Activated CD8-positive, alpha-beta memory T cell treated with anti-CD3 and anti-CD28 coated beads for 4 hours (primary cell): ENCODE measurements around the gene RNASE13.
"Not testable (repeated sequence)": the region's sequence is repeated elsewhere in the genome, so short reads cannot be mapped to it uniquely, and the experiment has no call there.

Experiments
- DNase-seq, 2 donors: peaks; one replicate each; pipeline ENCODE4 v3.0.0-alpha.2; 2020; ENCODE audit warnings: low read depth in 2 of 2

The RNASE13 gene

GRCh38 chr14:21042918-21043317 lies 8.3 kb upstream of the RNASE13 start:
- no peak for DNase-seq

DNA sequence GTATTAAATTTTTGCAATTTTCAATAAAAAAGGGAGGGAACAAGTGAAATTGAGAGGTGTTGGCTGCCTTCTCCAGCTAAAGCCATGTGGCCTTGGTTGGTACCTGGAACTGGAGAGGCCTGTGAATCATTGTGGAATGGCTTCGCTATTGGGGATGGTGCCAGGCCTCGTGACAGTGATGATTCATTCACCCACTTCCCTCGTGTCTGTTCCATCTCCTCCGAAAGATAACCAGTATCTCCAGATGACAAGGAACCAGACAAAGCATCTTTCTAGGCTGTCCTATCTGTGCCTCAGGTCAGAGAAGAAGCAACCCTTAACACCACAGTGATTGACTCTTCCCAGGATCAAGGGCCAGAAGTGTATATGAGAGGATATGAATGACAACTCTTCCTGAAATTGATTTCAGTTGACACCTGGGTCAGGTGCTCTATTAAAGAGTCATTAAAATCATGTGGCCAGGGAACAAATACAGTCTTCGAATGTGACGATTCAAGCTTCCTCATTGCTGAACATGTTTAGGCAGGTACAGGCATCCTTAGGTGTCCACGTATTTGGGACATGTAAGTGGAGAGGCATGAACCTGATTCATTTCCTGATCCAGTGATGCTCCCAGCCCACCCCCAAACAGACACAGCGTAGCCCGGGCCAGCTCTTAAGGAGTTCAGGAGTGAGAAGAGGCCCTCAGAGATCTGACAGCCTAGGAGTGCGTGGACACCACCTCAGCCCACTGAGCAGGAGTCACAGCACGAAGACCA lies 7.2 kb upstream of the RNASE13 start, which contains the start of gene RNASE7:
RNASE7 (plus strand) TSS at position 687 of the 758 bp plus-strand sequence. CDS start 631 bp downstream, outside the sequence.
- no peak for DNase-seq

DNA sequence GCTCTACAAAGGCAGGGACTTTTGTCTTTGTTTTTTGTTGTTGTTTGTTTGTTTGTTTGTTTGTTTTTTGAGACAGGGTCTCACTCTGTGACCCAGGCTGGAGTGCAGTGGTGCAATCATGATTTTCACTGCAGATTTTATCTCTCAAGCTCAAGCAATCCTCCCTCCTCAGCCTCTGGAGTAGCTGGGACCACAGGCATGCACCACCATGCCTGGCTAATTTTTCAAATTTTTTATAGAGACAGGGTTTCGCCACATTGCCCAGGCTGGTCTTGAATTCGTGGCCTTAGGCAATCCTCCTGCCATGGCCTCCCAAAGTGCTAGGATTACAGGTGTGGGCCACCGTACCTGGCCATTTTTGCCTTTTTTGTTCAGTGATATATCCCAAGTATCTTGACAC lies 6.3 kb upstream of the RNASE13 start:
- not testable (repeated sequence) for DNase-seq

DNA sequence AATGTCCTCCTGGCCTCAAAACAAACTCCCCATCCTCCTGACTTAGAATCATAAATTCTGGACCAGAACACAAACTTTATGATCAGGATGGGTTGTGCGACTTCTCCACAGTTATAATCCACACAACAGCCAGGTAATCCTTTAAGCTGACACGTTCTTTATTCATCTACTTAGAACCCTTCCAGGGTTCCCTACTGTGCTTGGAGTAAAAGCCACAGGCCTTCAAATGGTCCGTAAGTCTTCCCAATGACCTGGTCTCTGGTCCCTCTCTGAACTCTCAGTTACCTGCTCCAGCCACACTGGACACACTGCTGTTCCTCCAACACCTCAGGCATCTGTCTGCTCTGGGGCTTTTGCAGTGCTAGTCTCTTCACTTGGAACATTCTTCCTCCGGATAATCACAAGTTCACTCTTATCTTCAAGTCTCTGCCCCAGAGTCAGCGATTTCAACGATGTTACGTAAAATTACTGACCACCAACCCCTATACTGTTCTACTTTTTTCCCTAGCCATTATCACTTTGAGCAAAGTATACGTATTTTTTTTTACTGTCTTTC lies 5.8 kb upstream of the RNASE13 start:
- DNase-seq = no peak

GRCh38 chr14:21039585-21040369 lies 5.2 kb upstream of the RNASE13 start:
- DNase-seq = no peak

GRCh38 chr14:21038441-21039422 lies 4.1 kb upstream of the RNASE13 start:
- DNase-seq = no peak

DNA sequence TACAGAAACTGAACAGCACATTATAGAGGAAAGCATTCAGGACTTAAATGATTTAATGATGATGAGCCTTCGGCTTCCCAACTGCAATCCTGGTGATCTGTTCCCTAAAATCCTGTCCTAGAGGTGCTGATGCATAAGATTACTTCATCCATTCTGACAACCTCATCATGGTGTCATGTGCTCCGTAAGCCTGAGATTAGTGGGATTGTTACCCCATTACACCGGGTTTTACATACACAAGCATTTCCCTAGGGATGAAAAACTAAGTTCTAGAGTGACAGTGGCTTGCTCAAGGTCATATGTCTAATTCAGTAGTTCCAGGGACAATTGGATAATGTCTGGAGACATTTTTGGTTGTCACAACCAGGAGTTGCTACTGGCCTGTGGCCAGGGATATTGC lies 2.5 kb upstream of the RNASE13 start:
- DNase-seq = no peak

- no peak for DNase-seq
These were observed 2.1 kb upstream of the RNASE13 start for GRCh38 chr14:21036751-21037150.

GRCh38 chr14:21033133-21033698 lies 1.4 kb downstream of the RNASE13 start:
- DNase-seq = no peak

DNA sequence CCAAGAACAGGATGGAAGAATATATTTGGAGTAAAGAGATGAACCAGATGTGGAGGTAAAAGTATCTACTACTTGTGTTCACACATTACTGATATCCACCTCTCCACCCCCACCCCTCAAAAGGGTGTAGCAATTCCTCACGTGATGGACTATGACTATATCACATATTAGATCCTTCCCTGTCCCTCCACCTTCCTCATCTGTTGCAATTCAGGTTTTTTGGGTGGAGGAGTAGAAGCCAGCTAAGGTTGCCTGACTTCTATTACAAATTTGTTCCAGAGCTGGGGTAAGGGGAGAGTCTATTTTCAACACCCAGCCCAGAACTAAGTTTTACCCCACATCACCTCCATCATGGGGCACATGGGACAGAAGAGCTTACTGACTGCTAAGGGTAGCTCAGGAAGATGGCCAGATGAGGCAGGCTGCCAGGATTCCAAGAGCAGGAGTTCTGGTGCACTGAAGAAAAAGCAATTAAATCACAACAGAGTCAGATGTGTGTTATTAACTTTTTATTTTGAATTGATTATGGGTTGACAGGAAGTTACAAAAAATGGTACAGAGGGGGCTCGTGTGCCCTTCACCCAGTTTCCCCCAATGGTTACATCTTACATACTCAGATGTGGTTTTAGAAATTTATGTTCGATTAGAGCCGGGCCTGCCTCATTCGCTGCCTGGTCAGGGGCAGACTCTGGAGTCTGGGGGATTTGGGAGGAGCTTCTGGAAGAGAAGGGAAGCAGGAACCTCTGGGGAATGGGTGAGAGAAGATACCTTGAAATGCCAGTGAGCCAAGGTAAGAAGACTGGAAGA lies 2.1 kb downstream of the RNASE13 start:
- DNase-seq = no peak

DNA sequence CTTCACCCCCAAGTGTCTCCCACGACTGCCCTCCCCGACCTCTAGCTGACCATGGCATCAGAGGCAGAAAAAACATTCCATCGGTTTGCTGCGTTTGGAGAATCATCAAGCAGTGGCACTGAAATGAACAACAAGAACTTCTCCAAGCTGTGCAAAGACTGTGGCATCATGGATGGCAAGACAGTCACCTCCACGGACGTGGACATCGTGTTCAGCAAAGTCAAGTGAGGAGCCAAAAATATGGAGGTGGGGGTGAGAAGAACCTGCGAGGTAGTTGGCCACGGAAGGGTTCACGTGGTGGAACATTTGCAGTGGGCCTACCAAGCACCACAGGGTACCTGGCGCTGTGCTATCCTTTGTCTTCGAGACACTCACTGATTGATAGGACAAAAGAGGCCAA lies 4.1 kb downstream of the RNASE13 start:
- no peak for DNase-seq

- DNase-seq = no peak
These were observed 4.7 kb downstream of the RNASE13 start, which contains the start of gene TPPP2 for GRCh38 chr14:21029917-21030316. TPPP2 (plus strand) TSS chr14:21030217; CDS start chr14:21030582, 365 bp downstream.

GRCh38 chr14:21026988-21027315 lies 7.7 kb downstream of the RNASE13 start:
- DNase-seq = no peak

GRCh38 chr14:21026274-21026987 lies 8.2 kb downstream of the RNASE13 start:
- no peak for DNase-seq

DNA sequence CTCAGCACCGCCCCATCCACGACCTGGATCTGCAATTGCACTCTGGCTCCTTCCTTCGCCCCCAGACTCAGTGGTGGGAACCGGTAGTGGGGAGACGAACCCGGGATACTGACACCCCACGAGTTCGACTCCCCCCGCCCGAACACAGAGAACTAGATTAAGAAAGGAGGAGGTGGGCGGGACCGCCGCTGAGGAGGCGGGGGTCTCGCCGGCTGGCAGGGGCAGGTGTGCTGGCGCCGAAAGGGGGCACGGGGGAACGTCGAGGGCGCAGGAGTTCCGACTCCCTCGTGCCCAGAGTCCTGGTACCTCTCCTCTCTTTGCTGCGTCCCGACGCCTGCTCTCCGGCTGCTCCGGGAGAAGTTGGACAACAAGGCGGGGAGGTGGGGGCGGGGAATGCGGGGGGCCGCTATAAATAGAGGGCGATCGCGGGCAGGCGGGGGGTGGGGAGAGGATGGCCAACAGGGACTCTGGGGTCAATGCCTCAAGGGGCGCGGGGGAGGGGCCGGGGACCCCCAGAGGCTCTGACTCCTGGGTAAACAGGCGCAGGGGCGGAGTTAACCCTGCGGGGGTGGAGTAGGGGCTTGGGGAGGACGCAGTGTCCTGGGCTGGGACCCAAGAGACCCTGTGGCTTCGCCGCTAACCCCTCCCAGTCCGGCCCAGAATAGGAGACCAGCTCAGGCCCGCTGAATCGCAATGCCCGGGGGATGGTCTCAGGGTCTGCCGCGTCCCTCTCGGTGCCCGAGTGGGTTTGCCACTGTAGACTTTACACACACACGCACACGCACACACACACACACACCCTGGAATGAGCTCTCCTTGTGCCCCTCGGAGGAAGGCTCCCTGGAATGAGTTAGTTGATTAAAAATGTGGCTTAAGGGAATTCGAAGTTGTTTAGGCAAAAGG lies 9.0 kb downstream of the RNASE13 start:
- DNase-seq = no peak

DNA sequence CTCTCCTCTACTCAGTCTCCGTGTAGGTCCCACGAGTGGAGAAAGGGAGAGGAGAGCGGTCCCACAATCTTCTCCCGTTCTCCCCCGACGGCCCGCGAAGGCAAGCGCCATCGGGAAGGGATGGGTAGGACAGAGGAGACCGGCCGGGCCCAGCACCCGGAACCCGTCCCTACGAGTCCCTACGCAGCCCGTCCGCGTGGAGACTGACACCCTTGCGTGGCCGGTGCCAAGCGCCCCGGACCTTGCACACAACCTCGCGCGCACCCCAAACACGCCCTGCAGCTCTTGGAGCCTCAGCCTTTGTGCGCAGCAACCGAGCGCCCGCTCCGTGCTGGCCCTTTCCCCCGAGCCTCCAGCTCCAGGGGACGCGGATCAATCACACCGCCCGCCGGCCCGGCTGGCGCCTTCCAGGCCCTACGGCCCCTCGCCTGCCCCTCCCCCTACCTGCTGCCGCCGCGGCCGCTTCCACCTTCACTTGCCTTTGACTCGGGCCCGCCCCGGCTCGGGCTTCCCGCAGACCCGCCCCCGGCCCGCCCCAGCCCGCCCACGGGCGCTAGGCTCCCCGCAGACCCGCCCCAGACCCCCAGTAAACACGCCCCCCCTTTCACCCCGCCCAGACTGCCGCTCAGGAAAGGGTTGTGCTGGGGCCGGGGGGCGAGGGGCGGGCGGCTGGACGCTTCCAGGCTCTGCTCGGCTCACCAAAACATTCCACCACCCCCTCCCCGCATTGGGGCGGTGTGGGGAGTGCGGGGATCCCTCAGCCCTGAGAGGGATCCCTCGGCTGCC lies 9.8 kb downstream of the RNASE13 start, which contains the start of gene NDRG2:
NDRG2 (minus strand) TSS at position 477 of the 786 bp plus-strand sequence. CDS start 1,746 bp downstream, outside the sequence.
- peak; percentile 46 to 55 for DNase-seq

DNA sequence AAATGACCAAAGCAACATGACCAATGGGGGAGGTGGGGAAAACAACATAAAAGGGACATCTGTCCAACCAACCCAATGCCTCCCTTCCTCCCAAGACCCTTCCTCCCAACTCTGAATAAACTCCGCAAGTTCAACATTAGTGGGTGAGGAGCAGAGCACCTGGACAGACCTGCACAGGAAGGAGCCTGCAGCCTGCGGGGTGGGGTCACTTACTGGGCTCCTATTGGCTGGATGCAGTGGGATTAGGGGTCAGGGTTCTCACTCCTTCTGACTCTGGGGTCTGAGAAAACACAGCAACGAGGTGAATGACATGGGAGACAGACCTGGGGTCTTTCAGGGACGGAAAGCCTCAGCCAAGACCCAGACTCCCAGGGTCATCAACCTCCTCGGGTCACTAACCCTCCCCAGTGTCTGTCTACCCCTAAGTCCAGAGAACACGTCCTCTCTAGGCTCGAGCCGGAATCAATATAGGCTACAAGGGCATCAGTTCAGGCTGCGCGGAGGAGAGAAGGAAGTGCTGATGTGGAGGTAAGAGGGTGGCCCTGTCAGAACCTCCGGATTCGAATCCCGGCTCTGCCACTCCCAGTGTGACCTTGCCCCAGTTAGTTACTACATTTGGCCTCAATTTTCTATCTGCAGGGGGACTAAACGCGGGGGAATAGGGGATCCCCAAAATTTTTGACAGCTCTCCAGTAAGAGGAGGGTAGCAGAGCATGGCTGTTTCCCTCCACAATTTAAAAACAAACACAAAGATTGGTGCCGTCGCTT lies 10.6 kb downstream of the RNASE13 start:
- no peak for DNase-seq
